ENCODE measurements around the gene ISOC1. TPM values are rescaled to one million over a fixed set of nuclear protein-coding genes. Genes with fewer than 3 reads are reported as not detected.
A peak's percentile ranks its signal among the peaks of the same experiment; 100 is the strongest.

The ISOC1 gene
- total and polyA plus RNA-seq, 5 donors from 2014 or later: 13.1 to 38.7 (median 35.6) TPM

- Mint-ChIP-seq H3K36me3 (peaks cover 34% of the 10 kb centered on the region), H3K27ac (no peak overlapping the region), H3K9me3 (no peaks in the 10 kb centered on the region), H3K27me3 (no peaks in the 10 kb centered on the region), H3K4me3 (no peak overlapping the region), H3K4me1 (peaks cover 4 to 11% (median 7%) of the 10 kb centered on the region in 4 donors)
- no peak for DNase-seq
- peaks cover 5% of the 10 kb centered on the region for H3K4me1 ChIP-seq (ENCODE audit: control insufficient read depth, insufficient read depth, low read length, poor library complexity, severe bottlenecking)
- H3K9me3 ChIP-seq (ENCODE audit: control insufficient read depth in 2 of 2, low read length in 2 of 2): no peaks in the 10 kb centered on the region
- peaks cover 30% of the 10 kb centered on the region for H3K36me3 ChIP-seq (ENCODE audit: control insufficient read depth, insufficient read depth, low read length)
- no peak overlapping the region for H3K4me3 ChIP-seq (ENCODE audit: low read depth, low read length)
- no peaks in the 10 kb centered on the region for H3K27me3 ChIP-seq (ENCODE audit: control insufficient read depth, insufficient read depth, low read length)
- ATAC-seq (ENCODE audit: low read depth in 2 of 2): no peak
- no peak overlapping the region for H3K27ac ChIP-seq (ENCODE audit: insufficient read depth, low read length, poor library complexity, severe bottlenecking)
These were observed 16.2 kb downstream of the ISOC1 start for GRCh38 chr5:129110742-129111141.

- Mint-ChIP-seq H3K4me1 (peaks cover 4 to 10% (median 7%) of the 10 kb centered on the region in 4 donors), H3K4me3 (no peak overlapping the region), H3K9me3 (no peaks in the 10 kb centered on the region), H3K27me3 (no peaks in the 10 kb centered on the region), H3K27ac (no peak overlapping the region), H3K36me3 (peaks cover 34% of the 10 kb centered on the region)
- Histone ChIP-seq H3K4me3 (ENCODE audit: low read depth, low read length) (no peak overlapping the region), H3K27me3 (ENCODE audit: control insufficient read depth, insufficient read depth, low read length) (no peaks in the 10 kb centered on the region), H3K9me3 (ENCODE audit: control insufficient read depth in 2 of 2, low read length in 2 of 2) (no peaks in the 10 kb centered on the region), H3K27ac (ENCODE audit: insufficient read depth, low read length, poor library complexity, severe bottlenecking) (no peak overlapping the region), H3K4me1 (ENCODE audit: control insufficient read depth, insufficient read depth, low read length, poor library complexity, severe bottlenecking) (peaks cover 5% of the 10 kb centered on the region), H3K36me3 (ENCODE audit: control insufficient read depth, insufficient read depth, low read length) (peaks cover 28% of the 10 kb centered on the region)
- ATAC-seq (ENCODE audit: low read depth in 2 of 2) (no peak), DNase-seq (no peak)
These were observed 16.8 kb downstream of the ISOC1 start for GRCh38 chr5:129111351-129111750.

GRCh38 chr5:129112295-129112694 lies 17.7 kb downstream of the ISOC1 start:
- no peaks in the 10 kb centered on the region for H3K9me3 Mint-ChIP-seq
- Histone ChIP-seq H3K9me3 (ENCODE audit: control insufficient read depth in 2 of 2, low read length in 2 of 2) (no peaks in the 10 kb centered on the region), H3K4me1 (ENCODE audit: control insufficient read depth, insufficient read depth, low read length, poor library complexity, severe bottlenecking) (peaks cover 5% of the 10 kb centered on the region), H3K36me3 (ENCODE audit: control insufficient read depth, insufficient read depth, low read length) (peaks cover 25% of the 10 kb centered on the region), H3K27me3 (ENCODE audit: control insufficient read depth, insufficient read depth, low read length) (no peaks in the 10 kb centered on the region), H3K27ac (ENCODE audit: insufficient read depth, low read length, poor library complexity, severe bottlenecking) (no peak overlapping the region), H3K4me3 (ENCODE audit: low read depth, low read length) (no peak overlapping the region)
- DNase-seq (no peak), ATAC-seq (ENCODE audit: low read depth in 2 of 2) (no peak)
- H3K4me3 Mint-ChIP-seq: no peak overlapping the region
- H3K4me1 Mint-ChIP-seq: peaks cover 4 to 10% (median 7%) of the 10 kb centered on the region in 4 donors
- H3K36me3 Mint-ChIP-seq: peaks cover 27% of the 10 kb centered on the region
- no peaks in the 10 kb centered on the region for H3K27me3 Mint-ChIP-seq
- no peak overlapping the region for H3K27ac Mint-ChIP-seq

DNA sequence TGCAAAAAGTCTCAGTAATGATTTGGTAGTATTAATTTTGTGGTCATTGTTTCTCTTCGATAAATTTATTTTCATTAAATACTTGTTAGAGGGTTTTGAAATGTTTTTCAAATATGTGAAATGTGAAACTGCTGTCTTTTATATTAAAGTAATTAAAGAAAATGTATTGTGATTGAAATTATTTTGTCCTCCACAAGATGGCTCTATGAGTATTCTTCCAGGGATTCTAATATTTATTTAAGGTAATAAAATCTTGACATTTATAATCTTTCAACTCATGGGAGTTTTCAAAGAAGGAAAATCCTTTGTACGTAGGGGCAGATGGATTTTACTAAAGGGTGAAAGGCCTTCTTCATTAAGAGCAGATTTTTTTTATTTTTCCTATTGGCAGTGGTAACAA lies 19.3 kb downstream of the ISOC1 start:
- DNase-seq (no peak), ATAC-seq (ENCODE audit: low read depth in 2 of 2) (no peak)
- no peaks in the 10 kb centered on the region for H3K27me3 Mint-ChIP-seq
- peaks cover 19% of the 10 kb centered on the region for H3K36me3 ChIP-seq (ENCODE audit: control insufficient read depth, insufficient read depth, low read length)
- peaks cover 27% of the 10 kb centered on the region for H3K36me3 Mint-ChIP-seq
- H3K27me3 ChIP-seq (ENCODE audit: control insufficient read depth, insufficient read depth, low read length): no peaks in the 10 kb centered on the region
- no peak overlapping the region for H3K4me3 ChIP-seq (ENCODE audit: low read depth, low read length)
- peak overlapping the region in 1 of 3 donors; percentile 74 for H3K27ac Mint-ChIP-seq
- H3K4me1 Mint-ChIP-seq: peaks cover 4 to 9% (median 7%) of the 10 kb centered on the region in 4 donors
- H3K9me3 Mint-ChIP-seq: no peaks in the 10 kb centered on the region
- H3K4me3 Mint-ChIP-seq: no peak overlapping the region
- H3K9me3 ChIP-seq (ENCODE audit: control insufficient read depth in 2 of 2, low read length in 2 of 2): no peaks in the 10 kb centered on the region
- peak overlapping the region; percentile 68 for H3K27ac ChIP-seq (ENCODE audit: insufficient read depth, low read length, poor library complexity, severe bottlenecking)
- H3K4me1 ChIP-seq (ENCODE audit: control insufficient read depth, insufficient read depth, low read length, poor library complexity, severe bottlenecking): peaks cover 5% of the 10 kb centered on the region

DNA sequence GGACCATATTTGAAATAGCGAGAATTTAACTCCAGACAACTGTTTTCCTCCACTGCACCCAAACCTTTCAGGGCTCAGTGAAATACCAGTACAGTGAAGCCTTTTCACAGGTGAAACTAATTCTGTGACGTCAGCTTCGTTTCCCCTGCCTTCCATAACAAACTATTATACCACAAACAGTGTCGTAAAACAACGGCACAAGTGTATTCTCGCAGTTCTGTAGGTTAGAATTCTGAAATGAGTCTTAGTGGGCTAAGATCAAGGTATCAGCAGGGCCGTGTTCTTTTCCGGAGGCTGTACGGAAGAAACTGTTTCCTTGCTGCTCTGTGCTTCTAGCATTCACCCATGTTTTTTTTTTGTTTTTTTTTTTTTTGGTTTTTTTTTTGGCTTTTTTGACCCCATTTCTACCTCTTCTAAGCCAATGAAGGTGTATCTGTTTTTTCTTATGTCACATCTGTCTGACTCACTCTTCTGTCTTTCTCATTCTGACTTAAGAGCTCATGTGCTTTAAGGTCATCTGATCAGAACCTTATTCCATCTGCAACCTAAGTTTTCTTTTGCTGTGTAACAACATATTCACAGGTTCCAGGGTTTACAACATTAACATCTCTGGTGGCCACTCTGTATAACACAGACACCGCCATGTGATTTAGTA lies 20.1 kb downstream of the ISOC1 start:
- Mint-ChIP-seq H3K9me3 (no peaks in the 10 kb centered on the region), H3K27me3 (no peaks in the 10 kb centered on the region), H3K36me3 (peaks cover 21% of the 10 kb centered on the region), H3K4me3 (peak overlapping the region in 3 of 4 donors; percentile 42 to 68 (median 63)), H3K4me1 (peaks cover 0 to 9% (median 5%) of the 10 kb centered on the region in 4 donors), H3K27ac (peak overlapping the region; percentile 53 to 83 (median 74))
- Histone ChIP-seq H3K9me3 (ENCODE audit: control insufficient read depth in 2 of 2, low read length in 2 of 2) (no peaks in the 10 kb centered on the region), H3K4me1 (ENCODE audit: control insufficient read depth, insufficient read depth, low read length, poor library complexity, severe bottlenecking) (peaks cover 5% of the 10 kb centered on the region), H3K4me3 (ENCODE audit: low read depth, low read length) (peak overlapping the region; percentile 39), H3K27me3 (ENCODE audit: control insufficient read depth, insufficient read depth, low read length) (no peaks in the 10 kb centered on the region), H3K27ac (ENCODE audit: insufficient read depth, low read length, poor library complexity, severe bottlenecking) (peak overlapping the region; percentile 68), H3K36me3 (ENCODE audit: control insufficient read depth, insufficient read depth, low read length) (peaks cover 16% of the 10 kb centered on the region)
- ATAC-seq (ENCODE audit: low read depth in 2 of 2): peak; percentile 62 to 87
- DNase-seq: peak; percentile 23 to 64 (median 59)

DNA sequence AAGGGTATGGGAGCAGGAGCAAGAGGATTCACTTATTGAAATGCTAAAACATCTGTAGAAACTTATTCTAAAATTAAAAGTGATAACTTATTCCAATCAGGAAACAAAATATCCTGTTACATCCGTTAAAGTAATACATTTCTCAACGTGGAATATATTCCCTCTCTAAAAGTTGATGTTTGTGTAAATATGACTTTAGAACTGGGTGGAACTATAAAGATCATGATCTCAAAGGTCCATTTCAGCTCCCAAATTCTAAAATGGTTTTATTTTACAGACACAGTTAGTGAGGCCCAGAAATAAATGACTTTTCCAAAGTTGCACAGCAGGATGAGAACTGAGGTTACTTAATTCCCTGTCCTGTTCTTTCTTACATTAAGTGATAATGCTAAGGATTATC lies 21.1 kb downstream of the ISOC1 start:
- Histone ChIP-seq H3K27ac (ENCODE audit: insufficient read depth, low read length, poor library complexity, severe bottlenecking) (no peak overlapping the region), H3K27me3 (ENCODE audit: control insufficient read depth, insufficient read depth, low read length) (no peaks in the 10 kb centered on the region), H3K4me1 (ENCODE audit: control insufficient read depth, insufficient read depth, low read length, poor library complexity, severe bottlenecking) (peaks cover 5% of the 10 kb centered on the region), H3K4me3 (ENCODE audit: low read depth, low read length) (no peak overlapping the region), H3K36me3 (ENCODE audit: control insufficient read depth, insufficient read depth, low read length) (peaks cover 18% of the 10 kb centered on the region), H3K9me3 (ENCODE audit: control insufficient read depth in 2 of 2, low read length in 2 of 2) (no peaks in the 10 kb centered on the region)
- no peak for ATAC-seq (ENCODE audit: low read depth in 2 of 2)
- no peak for DNase-seq
- peaks cover 17% of the 10 kb centered on the region for H3K36me3 Mint-ChIP-seq
- H3K27me3 Mint-ChIP-seq: no peaks in the 10 kb centered on the region
- H3K27ac Mint-ChIP-seq: peak overlapping the region in 1 of 3 donors; percentile 74
- no peaks in the 10 kb centered on the region for H3K9me3 Mint-ChIP-seq
- H3K4me1 Mint-ChIP-seq: peaks cover 0 to 9% (median 4%) of the 10 kb centered on the region in 4 donors
- H3K4me3 Mint-ChIP-seq: no peak overlapping the region

DNA sequence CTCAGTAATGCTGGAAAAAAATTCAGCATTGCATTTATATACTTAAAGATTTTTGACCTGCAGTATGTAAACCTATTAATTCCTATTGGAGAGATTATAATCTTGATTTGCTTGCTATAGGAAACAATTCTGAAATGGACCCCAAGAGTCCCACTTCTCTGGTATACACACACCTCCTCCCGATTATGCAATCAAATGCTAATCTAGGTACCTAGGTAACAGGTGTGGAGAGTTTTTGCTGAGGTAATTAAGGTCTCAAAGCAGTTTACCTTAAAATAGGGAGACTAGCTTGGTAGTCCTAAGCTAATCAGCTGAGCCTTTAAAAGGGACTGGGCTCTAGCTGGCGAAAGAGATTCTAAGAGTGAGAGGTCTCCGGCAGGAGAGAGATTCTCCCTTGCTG lies 22.2 kb downstream of the ISOC1 start:
- Histone ChIP-seq H3K36me3 (ENCODE audit: control insufficient read depth, insufficient read depth, low read length) (peaks cover 12% of the 10 kb centered on the region), H3K27me3 (ENCODE audit: control insufficient read depth, insufficient read depth, low read length) (no peaks in the 10 kb centered on the region), H3K4me1 (ENCODE audit: control insufficient read depth, insufficient read depth, low read length, poor library complexity, severe bottlenecking) (peaks cover 5% of the 10 kb centered on the region), H3K9me3 (ENCODE audit: control insufficient read depth in 2 of 2, low read length in 2 of 2) (no peaks in the 10 kb centered on the region), H3K27ac (ENCODE audit: insufficient read depth, low read length, poor library complexity, severe bottlenecking) (no peak overlapping the region), H3K4me3 (ENCODE audit: low read depth, low read length) (no peak overlapping the region)
- peaks cover 14% of the 10 kb centered on the region for H3K36me3 Mint-ChIP-seq
- H3K27ac Mint-ChIP-seq: no peak overlapping the region
- no peaks in the 10 kb centered on the region for H3K9me3 Mint-ChIP-seq
- H3K4me3 Mint-ChIP-seq: no peak overlapping the region
- H3K27me3 Mint-ChIP-seq: no peaks in the 10 kb centered on the region
- DNase-seq (no peak), ATAC-seq (ENCODE audit: low read depth in 2 of 2) (no peak)
- peaks cover 0 to 9% (median 2%) of the 10 kb centered on the region in 4 donors for H3K4me1 Mint-ChIP-seq

- H3K27ac Mint-ChIP-seq: peak overlapping the region in 1 of 3 donors; percentile 2
- no peak overlapping the region for H3K4me3 Mint-ChIP-seq
- no peaks in the 10 kb centered on the region for H3K27me3 Mint-ChIP-seq
- ATAC-seq (ENCODE audit: low read depth in 2 of 2) (no peak), DNase-seq (no peak)
- H3K9me3 Mint-ChIP-seq: no peaks in the 10 kb centered on the region
- Histone ChIP-seq H3K4me1 (ENCODE audit: control insufficient read depth, insufficient read depth, low read length, poor library complexity, severe bottlenecking) (peaks cover 5% of the 10 kb centered on the region), H3K9me3 (ENCODE audit: control insufficient read depth in 2 of 2, low read length in 2 of 2) (no peaks in the 10 kb centered on the region), H3K27me3 (ENCODE audit: control insufficient read depth, insufficient read depth, low read length) (no peaks in the 10 kb centered on the region), H3K36me3 (ENCODE audit: control insufficient read depth, insufficient read depth, low read length) (peaks cover 7% of the 10 kb centered on the region), H3K4me3 (ENCODE audit: low read depth, low read length) (no peak overlapping the region), H3K27ac (ENCODE audit: insufficient read depth, low read length, poor library complexity, severe bottlenecking) (no peak overlapping the region)
- H3K4me1 Mint-ChIP-seq: peaks cover 0 to 9% (median 2%) of the 10 kb centered on the region in 4 donors
- H3K36me3 Mint-ChIP-seq: peaks cover 14% of the 10 kb centered on the region
These were observed 23.9 kb downstream of the ISOC1 start for GRCh38 chr5:129118405-129118804.
